AML-193 (cell line): ENCODE results near the gene HSPA12A.

Experiments
- DNase-seq, 2 experiments: peaks; one replicate each; lab custom pipeline; 2025; lab: John Stamatoyannopoulos, UW

HSPA12A gene

GRCh38 chr10:116741391-116742351 lies 695 bp downstream of the HSPA12A start:
- no peak for DNase-seq

- DNase-seq = no peak
These were observed 1.4 kb downstream of the HSPA12A start for GRCh38 chr10:116740971-116741370.

- no peak for DNase-seq
These were observed 4.0 kb downstream of the HSPA12A start for GRCh38 chr10:116738339-116738738.

- no peak for DNase-seq
These were observed 4.6 kb downstream of the HSPA12A start for GRCh38 chr10:116737627-116738327.

GRCh38 chr10:116733566-116733965 lies 8.8 kb downstream of the HSPA12A start:
- no peak for DNase-seq

GRCh38 chr10:116732573-116732972 lies 9.8 kb downstream of the HSPA12A start:
- DNase-seq = no peak

GRCh38 chr10:116730464-116731260 lies 11.7 kb downstream of the HSPA12A start:
- DNase-seq = no peak

- DNase-seq = no peak
These were observed 13.1 kb downstream of the HSPA12A start for GRCh38 chr10:116729243-116729642.

- no peak for DNase-seq
These were observed 13.8 kb downstream of the HSPA12A start for GRCh38 chr10:116728526-116729096.

GRCh38 chr10:116723428-116724281 lies 18.7 kb downstream of the HSPA12A start:
- DNase-seq = no peak

- DNase-seq = no peak
These were observed 19.5 kb downstream of the HSPA12A start for GRCh38 chr10:116722736-116723427.

- DNase-seq = no peak
These were observed 20.6 kb downstream of the HSPA12A start for GRCh38 chr10:116721547-116722392.

- DNase-seq = no peak
These were observed 21.5 kb downstream of the HSPA12A start for GRCh38 chr10:116720668-116721546.

- no peak for DNase-seq
These were observed 22.1 kb downstream of the HSPA12A start for GRCh38 chr10:116720241-116720643.

GRCh38 chr10:116719804-116720203 lies 22.6 kb downstream of the HSPA12A start:
- no peak for DNase-seq

- no peak for DNase-seq
These were observed 24.3 kb downstream of the HSPA12A start for GRCh38 chr10:116718058-116718457.

- no peak for DNase-seq
These were observed 26.0 kb downstream of the HSPA12A start for GRCh38 chr10:116716381-116716780.

- DNase-seq = no peak
These were observed 26.5 kb downstream of the HSPA12A start for GRCh38 chr10:116715839-116716377.
